GM12878 (cell line): ENCODE results near the gene FAM193B. TPM values are rescaled to one million over a fixed set of nuclear protein-coding genes. Genes with fewer than 3 reads are reported as not detected.

Experiments used
- CBFB ChIP-seq: IDR thresholded peaks from 2 replicates; pipeline ENCODE4 v1.6.1; 2016; ENCODE audit warnings: antibody characterized with exemption, low read depth
- CBX5 ChIP-seq: sonication (generic); IDR thresholded peaks from 2 replicates; pipeline ENCODE4 v1.6.1; 2016; ENCODE audit warnings: low read depth, moderate library complexity, mild to moderate bottlenecking, inconsistent platforms
- GABPA ChIP-seq: IDR thresholded peaks from 2 replicates; pipeline ENCODE4 v1.6.1; 2014; ENCODE audit warnings: antibody characterized with exemption, low read depth, mild to moderate bottlenecking, inconsistent platforms
- HDAC2 ChIP-seq: fragments of 200-600 bp; sonication (generic); IDR thresholded peaks from 2 replicates; pipeline ENCODE4 v1.6.1; 2017
- MEF2A ChIP-seq: IDR thresholded peaks from 2 replicates; pipeline ENCODE4 v1.6.1; 2011; ENCODE audit warnings: low read depth, mild to moderate bottlenecking, low read length, moderate library complexity; ENCODE audit not compliant: insufficient read depth
- MXI1 ChIP-seq: fragments of 150-350 bp; IDR thresholded peaks from 2 replicates; pipeline ENCODE4 v1.6.1; 2011; ENCODE audit warnings: low read depth, mild to moderate bottlenecking, inconsistent platforms, low read length, improper control_type of control experiment
- NFYB ChIP-seq: IDR thresholded peaks from 2 replicates; pipeline ENCODE4 v1.6.1; 2011; ENCODE audit warnings: low read depth, mild to moderate bottlenecking, low read length, improper control_type of control experiment, moderate library complexity; ENCODE audit not compliant: insufficient read depth
- NR2C2 ChIP-seq: IDR thresholded peaks from 2 replicates; pipeline ENCODE4 v1.6.1; 2011; ENCODE audit warnings: borderline replicate concordance, low read depth; ENCODE audit not compliant: control insufficient read depth, insufficient read length
- NRF1 ChIP-seq: conservative IDR thresholded peaks from 2 replicates; pipeline ENCODE4 v1.6.1; 2011; ENCODE audit warnings: mild to moderate bottlenecking, low read depth, low read length, improper control_type of control experiment
- PBX3 ChIP-seq: IDR thresholded peaks from 2 replicates; pipeline ENCODE4 v1.6.1; 2011; ENCODE audit warnings: mild to moderate bottlenecking, low read depth, low read length, moderate library complexity; ENCODE audit not compliant: insufficient replicate concordance
- PKNOX1 ChIP-seq: fragments of 450-650 bp; IDR thresholded peaks from 2 replicates; pipeline ENCODE4 v1.6.1; 2016; ENCODE audit warnings: mild to moderate bottlenecking
- PML ChIP-seq: IDR thresholded peaks from 2 replicates; pipeline ENCODE4 v1.6.1; 2012; ENCODE audit warnings: low read length, inconsistent platforms
- POLR2A ChIP-seq: IDR thresholded peaks from 2 replicates; pipeline ENCODE4 v1.6.1; 2011; ENCODE audit warnings: low read depth, mild to moderate bottlenecking, low read length
- RCOR1 ChIP-seq: conservative IDR thresholded peaks from 2 replicates; pipeline ENCODE4 v1.6.1; 2012; ENCODE audit warnings: low read depth, low read length, improper control_type of control experiment
- RELA ChIP-seq: fragments of 450-650 bp; IDR thresholded peaks from 2 replicates; pipeline ENCODE4 v1.8.0; 2014; ENCODE audit warnings: borderline replicate concordance; ENCODE audit not compliant: partially characterized antibody
- SP1 ChIP-seq: IDR thresholded peaks from one replicate; pipeline ENCODE4 v1.6.1; 2011; ENCODE audit warnings: low read depth, low read length
- SREBF2 ChIP-seq: IDR thresholded peaks from 2 replicates; pipeline ENCODE4 v1.6.1; 2012; ENCODE audit warnings: mild to moderate bottlenecking, low read length
- SRF ChIP-seq, 2 experiments: IDR thresholded peaks; 2 replicates each; pipeline ENCODE4 v1.6.1; 2011; ENCODE audit warnings: low read depth in 2 of 2, low read length in 2 of 2, mild to moderate bottlenecking in 1 of 2, moderate library complexity in 1 of 2
- USF2 ChIP-seq: IDR thresholded peaks from 2 replicates; pipeline ENCODE4 v1.6.1; 2011; ENCODE audit warnings: low read depth, low read length, improper control_type of control experiment, borderline replicate concordance
- YY1 ChIP-seq: IDR thresholded peaks from 2 replicates; pipeline ENCODE4 v1.6.1; 2011; ENCODE audit warnings: low read depth, mild to moderate bottlenecking, low read length
- ZBTB4 ChIP-seq: fragments of 450-650 bp; formaldehyde crosslinking; IDR thresholded peaks from 2 replicates; pipeline ENCODE4 v1.4.0; 2022; ENCODE audit warnings: mild to moderate bottlenecking, moderate library complexity
- ZNF217 ChIP-seq: fragments of 450-650 bp; IDR thresholded peaks from 2 replicates; pipeline ENCODE4 v1.6.1; 2017; ENCODE audit warnings: antibody characterized with exemption, mild to moderate bottlenecking
- ZNF384 ChIP-seq: IDR thresholded peaks from 2 replicates; pipeline ENCODE4 v1.6.1; 2012; ENCODE audit warnings: low read depth, mild to moderate bottlenecking, low read length, improper control_type of control experiment, borderline replicate concordance
- polyA plus RNA-seq, 11 experiments: library from polyadenylated mRNA; depleted of rRNA in 4 of 11; unstranded in 6 of 11; stranded (reverse) in 5 of 11; fragments of >200 nt; fragmentation: Nextera tagmentation in 4 of 11; fragmentation: Illumina TruSeq in 1 of 11; extraction: Ambion mirVana in 4 of 11; extraction: Trizol in 1 of 11; gene quantifications; 1 replicate in 1 of 11; 2 replicates in 10 of 11; pipeline versions ENCODE4 v1.2.1 to v1.2.3, GENCODE V29; 2011 to 2016; ENCODE audit warnings: inconsistent platforms in 2 of 11, missing spikeins in 2 of 11, low read depth in 1 of 11
- total RNA-seq, 4 experiments: library from RNA; depleted of rRNA in 3 of 4; stranded (reverse); fragments of >200 nt in 3 of 4; fragmentation: Illumina TruSeq in 1 of 4; extraction: Trizol in 1 of 4; gene quantifications; 2 replicates each; pipeline versions ENCODE4 v1.2.1 to v1.2.3, GENCODE V29; 2013 to 2021

Gene FAM193B
- total and polyA plus RNA-seq, 10 of the 15 experiments (the other 5 are each of a cell fraction or from before 2014, with no cell fraction given): 3.3 to 47.0 (median 25.1) TPM

- TF ChIP-seq MEF2A (0 out of 2 replicates have a peak, but pooled peaks have one; percentile 48), GABPA (peak; percentile 69; the same call in 1 of the 2 replicates), NFYB (no peak), SREBF2 (no peak), MXI1 (peak; percentile 92), RELA (peak; percentile 81), ZBTB4 (no peak), NRF1 (no peak), YY1 (peak; percentile 92), CBX5 (0 out of 2 replicates have a peak, but pooled peaks have one; percentile 75), SRF (IDR thresholded peaks at IDR 0.05; ENCODE audit: low read depth in 2 of 2, low read length in 2 of 2) (peak; percentile 56 to 95), PBX3 (no peak), ZNF384 (no peak), PML (peak; percentile 58; the same call in 1 of the 2 replicates), USF2 (no peak), HDAC2 (no peak), SP1 (peak; percentile 89), CBFB (no peak), ZNF217 (peak; percentile 49; the same call in 1 of the 2 replicates), NR2C2 (no peak), RCOR1 (no peak), PKNOX1 (no peak), POLR2A (peak; percentile 92)
Measured at GRCh38 chr5:177599731-177600507, 45.6 kb upstream of the FAM193B start, which contains the start of gene B4GALT7 (continued).
